ENCODE results near the gene ZCCHC14. TPM values are rescaled to one million over a fixed set of nuclear protein-coding genes. Genes with fewer than 3 reads are reported as not detected.
"Not testable (repeated sequence)": the region's sequence is repeated elsewhere in the genome, so short reads cannot be mapped to it uniquely, and the experiment has no call there.

Gene ZCCHC14
- total RNA-seq, 1 donor from 2014 or later = 6.3 TPM

- intact Hi-C loops (cut with micrococcal nuclease) = not testable (repeated sequence)
Observed at GRCh38 chr16:87497767-87498290, 5.0 kb upstream of the ZCCHC14 start.

- intact Hi-C loops (cut with micrococcal nuclease) = not testable (repeated sequence)
Observed at GRCh38 chr16:87497023-87497766, 4.4 kb upstream of the ZCCHC14 start.

- intact Hi-C loops (cut with micrococcal nuclease) = no loop called here
Observed at GRCh38 chr16:87496447-87496801, 3.6 kb upstream of the ZCCHC14 start.

GRCh38 chr16:87495578-87496446 lies 3.0 kb upstream of the ZCCHC14 start:
- intact Hi-C loops (cut with micrococcal nuclease) = no loop called here

GRCh38 chr16:87493608-87494280 lies 920 bp upstream of the ZCCHC14 start:
- intact Hi-C loops (cut with micrococcal nuclease) = loop anchor here (1.0 to 5.0 kb wide), 7 partner anchors 29 to 1936 kb away; partner anchors contain the start of genes BANP, C16orf95 and KLHDC4

GRCh38 chr16:87492291-87492630 lies 563 bp downstream of the ZCCHC14 start:
- intact Hi-C loops (cut with micrococcal nuclease) = loop anchor here (2.0 to 5.0 kb wide), 3 partner anchors 27 to 1935 kb away; partner anchors contain the start of gene C16orf95

- intact Hi-C loops (cut with micrococcal nuclease) = loop anchor here (2.0 to 5.0 kb wide), 3 partner anchors 27 to 1934 kb away; partner anchors contain the start of gene C16orf95
Observed at GRCh38 chr16:87491522-87492290, 1.1 kb downstream of the ZCCHC14 start.

GRCh38 chr16:87490799-87491521 lies 1.9 kb downstream of the ZCCHC14 start:
- intact Hi-C loops (cut with micrococcal nuclease) = loop anchor here (5.0 kb wide), 1 partner anchor 1934 kb away; no protein-coding TSS in a partner anchor

- intact Hi-C loops (cut with micrococcal nuclease) = loop anchor here (5.0 kb wide), 1 partner anchor 1933 kb away; no protein-coding TSS in a partner anchor
Observed at GRCh38 chr16:87490096-87490798, 2.6 kb downstream of the ZCCHC14 start.

GRCh38 chr16:87489434-87490045 lies 3.3 kb downstream of the ZCCHC14 start:
- intact Hi-C loops (cut with micrococcal nuclease) = loop anchor here (5.0 kb wide), 1 partner anchor 1932 kb away; no protein-coding TSS in a partner anchor

- intact Hi-C loops (cut with micrococcal nuclease) = not testable (repeated sequence)
Observed at GRCh38 chr16:87488960-87489359, 3.9 kb downstream of the ZCCHC14 start.

- intact Hi-C loops (cut with micrococcal nuclease) = no loop called here
Observed at GRCh38 chr16:87487361-87487924, 5.4 kb downstream of the ZCCHC14 start.

GRCh38 chr16:87486713-87487247 lies 6.0 kb downstream of the ZCCHC14 start:
- intact Hi-C loops (cut with micrococcal nuclease) = no loop called here

GRCh38 chr16:87486282-87486681 lies 6.5 kb downstream of the ZCCHC14 start:
- intact Hi-C loops (cut with micrococcal nuclease) = no loop called here

GRCh38 chr16:87485792-87486191 lies 7.0 kb downstream of the ZCCHC14 start:
- intact Hi-C loops (cut with micrococcal nuclease) = not testable (repeated sequence)

- intact Hi-C loops (cut with micrococcal nuclease) = no loop called here
Observed at GRCh38 chr16:87484487-87485331, 8.1 kb downstream of the ZCCHC14 start.

GRCh38 chr16:87483481-87483880 lies 9.3 kb downstream of the ZCCHC14 start:
- intact Hi-C loops (cut with micrococcal nuclease) = no loop called here

Measured in T-helper 1 cell treated with Interleukin-12 subunit alpha and Interleukin-12 subunit beta and Interleukin-4 antibody, amounts not matched to agents 30 ng/mL and 1 ng/mL, for 36 hours (primary cell).